Testis (tissue), 2 donors: ENCODE measurements around the gene TM9SF4.

Experiments
- POLR2A ChIP-seq: fragments of 450-650 bp; IDR thresholded peaks from one replicate; pipeline ENCODE4 v1.6.1; 2017; ENCODE audit warnings: antibody characterized with exemption, mild to moderate bottlenecking, moderate library complexity
- TF ChIP-seq, protein P1 (sequence below), 3 experiments: fragments of 450-650 bp in 2 of 3; fragments of 200-600 bp in 1 of 3; sonication (generic) in 1 of 3; IDR thresholded peaks; one replicate each; pipeline ENCODE4 v1.5.1; 2016 to 2019; ENCODE audit warnings: antibody characterized with exemption in 3 of 3, mild to moderate bottlenecking in 2 of 3, moderate library complexity in 1 of 3

DNA sequence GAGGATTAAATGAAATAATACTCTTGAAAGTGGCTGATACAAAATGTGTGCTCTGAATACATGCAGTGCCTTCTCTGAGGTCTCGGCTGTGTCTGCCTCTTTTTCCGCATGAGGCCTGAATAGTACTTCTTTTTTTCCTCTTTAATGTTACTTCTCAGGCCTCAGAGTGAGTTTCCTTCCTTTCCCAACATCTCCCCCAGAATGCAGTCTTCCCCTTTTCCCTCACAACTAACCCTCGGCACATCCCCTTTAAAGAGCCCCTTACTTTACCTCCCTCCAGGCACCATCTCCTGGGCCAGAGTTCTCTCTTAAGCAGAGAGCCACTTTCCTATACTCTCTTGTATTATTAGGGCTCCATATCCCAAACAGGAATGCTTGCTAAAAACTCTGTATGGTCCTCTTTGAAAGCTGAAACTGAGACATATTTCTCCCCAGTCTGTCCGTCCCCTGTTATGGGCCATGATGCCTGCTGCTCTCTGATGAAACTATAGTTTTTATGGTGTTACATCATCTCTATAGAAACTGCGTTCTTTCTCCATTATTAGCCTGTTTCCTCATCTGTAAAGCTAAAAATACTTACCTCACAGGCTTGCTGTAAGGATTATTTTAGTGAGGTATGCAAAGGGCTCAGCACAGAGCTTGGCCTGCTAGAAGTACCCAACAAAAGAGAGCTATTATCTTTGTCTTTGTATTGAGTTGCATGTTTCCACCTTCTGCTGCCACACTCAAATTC lies 95.8 kb downstream of the TM9SF4 start:
- TF ChIP-seq POLR2A = no peak
- TF ChIP-seq, protein P1, sequence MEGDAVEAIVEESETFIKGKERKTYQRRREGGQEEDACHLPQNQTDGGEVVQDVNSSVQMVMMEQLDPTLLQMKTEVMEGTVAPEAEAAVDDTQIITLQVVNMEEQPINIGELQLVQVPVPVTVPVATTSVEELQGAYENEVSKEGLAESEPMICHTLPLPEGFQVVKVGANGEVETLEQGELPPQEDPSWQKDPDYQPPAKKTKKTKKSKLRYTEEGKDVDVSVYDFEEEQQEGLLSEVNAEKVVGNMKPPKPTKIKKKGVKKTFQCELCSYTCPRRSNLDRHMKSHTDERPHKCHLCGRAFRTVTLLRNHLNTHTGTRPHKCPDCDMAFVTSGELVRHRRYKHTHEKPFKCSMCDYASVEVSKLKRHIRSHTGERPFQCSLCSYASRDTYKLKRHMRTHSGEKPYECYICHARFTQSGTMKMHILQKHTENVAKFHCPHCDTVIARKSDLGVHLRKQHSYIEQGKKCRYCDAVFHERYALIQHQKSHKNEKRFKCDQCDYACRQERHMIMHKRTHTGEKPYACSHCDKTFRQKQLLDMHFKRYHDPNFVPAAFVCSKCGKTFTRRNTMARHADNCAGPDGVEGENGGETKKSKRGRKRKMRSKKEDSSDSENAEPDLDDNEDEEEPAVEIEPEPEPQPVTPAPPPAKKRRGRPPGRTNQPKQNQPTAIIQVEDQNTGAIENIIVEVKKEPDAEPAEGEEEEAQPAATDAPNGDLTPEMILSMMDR (IDR thresholded peaks at IDR 0.05) = no peak
